Parathyroid adenoma (tissue), 2 donors: ENCODE data around the gene EPHA3.

ENCODE experiments used
- H2AFZ ChIP-seq: fragments of 300-600 bp; sonication (generic); one replicate; pipeline ENCODE4 v1.7.0; 2017; ENCODE audit warnings: antibody characterized with exemption, mild to moderate bottlenecking
- H3K27ac ChIP-seq: fragments of 300-600 bp; sonication (generic); one replicate; pipeline ENCODE4 v1.7.0; 2017
- H3K27me3 ChIP-seq: fragments of 300-600 bp; sonication (generic); one replicate; pipeline ENCODE4 v1.7.0; 2017; ENCODE audit warnings: low read length; ENCODE audit not compliant: control insufficient read depth, insufficient read depth
- H3K36me3 ChIP-seq: fragments of 300-600 bp; sonication (generic); one replicate; pipeline ENCODE4 v1.7.0; 2017; ENCODE audit warnings: low read length; ENCODE audit not compliant: control insufficient read depth, insufficient read depth
- H3K4me1 ChIP-seq: fragments of 300-600 bp; sonication (generic); one replicate; pipeline ENCODE4 v1.7.0; 2017; ENCODE audit warnings: control low read depth
- H3K4me2 ChIP-seq: fragments of 300-600 bp; sonication (generic); one replicate; pipeline ENCODE4 v1.7.0; 2017; ENCODE audit warnings: low read length
- H3K4me3 ChIP-seq: fragments of 300-600 bp; sonication (generic); one replicate; pipeline ENCODE4 v1.7.0; 2017; ENCODE audit warnings: low read depth, low read length
- H3K79me2 ChIP-seq: fragments of 300-600 bp; sonication (generic); one replicate; pipeline ENCODE4 v1.7.0; 2017; ENCODE audit warnings: control low read depth
- H3K9ac ChIP-seq: fragments of 300-600 bp; sonication (generic); one replicate; pipeline ENCODE4 v1.7.0; 2017; ENCODE audit warnings: mild to moderate bottlenecking
- H3K9me3 ChIP-seq: fragments of 300-600 bp; sonication (generic); one replicate; pipeline ENCODE4 v1.7.0; 2017; ENCODE audit warnings: low read length; ENCODE audit not compliant: control insufficient read depth
- CTCF ChIP-seq: fragments of 300-600 bp; sonication (generic); IDR thresholded peaks from one replicate; pipeline ENCODE4 v1.7.0; 2017; ENCODE audit warnings: antibody characterized with exemption, mild to moderate bottlenecking
- donor health status: primary hyperparathyroidism.

The EPHA3 gene

GRCh38 chr3:89488800-89489580 is 381.6 kb downstream of the EPHA3 start:
- H3K9ac ChIP-seq, result no peak overlapping the region
- H3K4me3 ChIP-seq, result no peak overlapping the region
- no peak for TF ChIP-seq CTCF

GRCh38 chr3:89490129-89490528 is 382.7 kb downstream of the EPHA3 start:
- Histone ChIP-seq H3K4me3 (no peak overlapping the region), H3K27ac (no peak overlapping the region), H3K36me3 (no peaks in the 10 kb centered on the region), H3K9ac (no peak overlapping the region), H3K79me2 (no peaks in the 10 kb centered on the region), H3K4me1 (no peaks in the 10 kb centered on the region), H3K4me2 (no peak overlapping the region), H3K9me3 (no peaks in the 10 kb centered on the region), H2AFZ (no peak overlapping the region), H3K27me3 (no peaks in the 10 kb centered on the region)
- no peak for TF ChIP-seq CTCF

More at GRCh38 chr3:89488800-89489580, 381.6 kb downstream of the EPHA3 start:
- Histone ChIP-seq H3K4me1 (no peaks in the 10 kb centered on the region), H3K9me3 (no peaks in the 10 kb centered on the region), H3K79me2 (no peaks in the 10 kb centered on the region), H3K4me2 (no peak overlapping the region), H2AFZ (no peak overlapping the region), H3K36me3 (no peaks in the 10 kb centered on the region), H3K27me3 (no peaks in the 10 kb centered on the region), H3K27ac (no peak overlapping the region)

- no peaks in the 10 kb centered on the region for H3K4me1 ChIP-seq
- H3K9ac ChIP-seq, result no peak overlapping the region
- no peaks in the 10 kb centered on the region for H3K27me3 ChIP-seq
- H3K27ac ChIP-seq, result no peak overlapping the region
- H3K4me3 ChIP-seq, result no peak overlapping the region
- H3K36me3 ChIP-seq, result no peaks in the 10 kb centered on the region
- TF ChIP-seq CTCF, result no peak
- no peak overlapping the region for H2AFZ ChIP-seq
- H3K9me3 ChIP-seq, result no peaks in the 10 kb centered on the region
- H3K4me2 ChIP-seq, result no peak overlapping the region
- H3K79me2 ChIP-seq, result no peaks in the 10 kb centered on the region
These were observed 387.3 kb downstream of the EPHA3 start for GRCh38 chr3:89494734-89495133.

- TF ChIP-seq CTCF, result no peak
- no peak overlapping the region for H3K4me2 ChIP-seq
These were observed 396.5 kb downstream of the EPHA3 start for GRCh38 chr3:89503891-89504391.

GRCh38 chr3:89504432-89504831 is 397.0 kb downstream of the EPHA3 start:
- no peak overlapping the region for H3K27ac ChIP-seq
- H3K9ac ChIP-seq, result no peak overlapping the region
- H3K4me3 ChIP-seq, result no peak overlapping the region
- H3K4me2 ChIP-seq, result no peak overlapping the region
- no peak overlapping the region for H2AFZ ChIP-seq
- no peaks in the 10 kb centered on the region for H3K79me2 ChIP-seq
- no peaks in the 10 kb centered on the region for H3K27me3 ChIP-seq
- no peaks in the 10 kb centered on the region for H3K9me3 ChIP-seq
- H3K36me3 ChIP-seq, result no peaks in the 10 kb centered on the region
- no peaks in the 10 kb centered on the region for H3K4me1 ChIP-seq
- TF ChIP-seq CTCF, result no peak

More at GRCh38 chr3:89503891-89504391, 396.5 kb downstream of the EPHA3 start:
- H3K4me1 ChIP-seq, result no peaks in the 10 kb centered on the region
- H2AFZ ChIP-seq, result no peak overlapping the region
- no peaks in the 10 kb centered on the region for H3K36me3 ChIP-seq
- no peak overlapping the region for H3K9ac ChIP-seq
- H3K27me3 ChIP-seq, result no peaks in the 10 kb centered on the region
- no peaks in the 10 kb centered on the region for H3K9me3 ChIP-seq
- H3K4me3 ChIP-seq, result no peak overlapping the region
- no peak overlapping the region for H3K27ac ChIP-seq
- H3K79me2 ChIP-seq, result no peaks in the 10 kb centered on the region
